ENCODE results near the gene TMEM200B.

DNA sequence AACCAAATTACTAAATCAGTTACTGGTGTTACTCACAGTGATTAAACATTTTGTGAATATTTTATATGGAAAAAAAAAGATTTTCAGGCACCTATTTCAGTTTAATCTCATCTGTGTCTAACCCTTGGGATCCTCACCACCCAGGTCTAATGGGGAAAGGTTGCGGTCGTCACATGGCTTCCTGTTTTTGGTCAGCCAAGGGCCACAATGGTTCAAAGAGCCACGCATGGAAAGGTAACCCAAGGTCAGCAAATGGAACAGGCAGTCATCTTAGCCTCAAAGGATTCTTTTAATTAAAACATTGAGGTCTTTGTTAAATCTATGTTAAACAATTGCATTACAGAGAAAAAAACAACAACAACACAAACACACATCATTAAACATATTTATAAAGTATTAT is 36.1 kb upstream of the TMEM200B start:
- no peak for TF ChIP-seq POLR2AphosphoS5 (IDR thresholded peaks at IDR 0.05; ENCODE audit: low read depth)
- TF ChIP-seq, protein P1, sequence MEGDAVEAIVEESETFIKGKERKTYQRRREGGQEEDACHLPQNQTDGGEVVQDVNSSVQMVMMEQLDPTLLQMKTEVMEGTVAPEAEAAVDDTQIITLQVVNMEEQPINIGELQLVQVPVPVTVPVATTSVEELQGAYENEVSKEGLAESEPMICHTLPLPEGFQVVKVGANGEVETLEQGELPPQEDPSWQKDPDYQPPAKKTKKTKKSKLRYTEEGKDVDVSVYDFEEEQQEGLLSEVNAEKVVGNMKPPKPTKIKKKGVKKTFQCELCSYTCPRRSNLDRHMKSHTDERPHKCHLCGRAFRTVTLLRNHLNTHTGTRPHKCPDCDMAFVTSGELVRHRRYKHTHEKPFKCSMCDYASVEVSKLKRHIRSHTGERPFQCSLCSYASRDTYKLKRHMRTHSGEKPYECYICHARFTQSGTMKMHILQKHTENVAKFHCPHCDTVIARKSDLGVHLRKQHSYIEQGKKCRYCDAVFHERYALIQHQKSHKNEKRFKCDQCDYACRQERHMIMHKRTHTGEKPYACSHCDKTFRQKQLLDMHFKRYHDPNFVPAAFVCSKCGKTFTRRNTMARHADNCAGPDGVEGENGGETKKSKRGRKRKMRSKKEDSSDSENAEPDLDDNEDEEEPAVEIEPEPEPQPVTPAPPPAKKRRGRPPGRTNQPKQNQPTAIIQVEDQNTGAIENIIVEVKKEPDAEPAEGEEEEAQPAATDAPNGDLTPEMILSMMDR (conservative IDR thresholded peaks at IDR 0.05; ENCODE audit: low read depth in 2 of 2): no peak
- no peak for TF ChIP-seq EZH2phosphoT487 (IDR thresholded peaks at IDR 0.05; ENCODE audit: unreplicated experiment)
- no peak for TF ChIP-seq STAT1 (IDR thresholded peaks at IDR 0.05; ENCODE audit: unreplicated experiment)
- TF ChIP-seq, protein P2, sequence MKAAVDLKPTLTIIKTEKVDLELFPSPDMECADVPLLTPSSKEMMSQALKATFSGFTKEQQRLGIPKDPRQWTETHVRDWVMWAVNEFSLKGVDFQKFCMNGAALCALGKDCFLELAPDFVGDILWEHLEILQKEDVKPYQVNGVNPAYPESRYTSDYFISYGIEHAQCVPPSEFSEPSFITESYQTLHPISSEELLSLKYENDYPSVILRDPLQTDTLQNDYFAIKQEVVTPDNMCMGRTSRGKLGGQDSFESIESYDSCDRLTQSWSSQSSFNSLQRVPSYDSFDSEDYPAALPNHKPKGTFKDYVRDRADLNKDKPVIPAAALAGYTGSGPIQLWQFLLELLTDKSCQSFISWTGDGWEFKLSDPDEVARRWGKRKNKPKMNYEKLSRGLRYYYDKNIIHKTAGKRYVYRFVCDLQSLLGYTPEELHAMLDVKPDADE (IDR thresholded peaks at IDR 0.05): no peak
- no peak for TF ChIP-seq EZH2 (IDR thresholded peaks at IDR 0.05; ENCODE audit: low read depth, unreplicated experiment)
- TF ChIP-seq, protein P3, sequence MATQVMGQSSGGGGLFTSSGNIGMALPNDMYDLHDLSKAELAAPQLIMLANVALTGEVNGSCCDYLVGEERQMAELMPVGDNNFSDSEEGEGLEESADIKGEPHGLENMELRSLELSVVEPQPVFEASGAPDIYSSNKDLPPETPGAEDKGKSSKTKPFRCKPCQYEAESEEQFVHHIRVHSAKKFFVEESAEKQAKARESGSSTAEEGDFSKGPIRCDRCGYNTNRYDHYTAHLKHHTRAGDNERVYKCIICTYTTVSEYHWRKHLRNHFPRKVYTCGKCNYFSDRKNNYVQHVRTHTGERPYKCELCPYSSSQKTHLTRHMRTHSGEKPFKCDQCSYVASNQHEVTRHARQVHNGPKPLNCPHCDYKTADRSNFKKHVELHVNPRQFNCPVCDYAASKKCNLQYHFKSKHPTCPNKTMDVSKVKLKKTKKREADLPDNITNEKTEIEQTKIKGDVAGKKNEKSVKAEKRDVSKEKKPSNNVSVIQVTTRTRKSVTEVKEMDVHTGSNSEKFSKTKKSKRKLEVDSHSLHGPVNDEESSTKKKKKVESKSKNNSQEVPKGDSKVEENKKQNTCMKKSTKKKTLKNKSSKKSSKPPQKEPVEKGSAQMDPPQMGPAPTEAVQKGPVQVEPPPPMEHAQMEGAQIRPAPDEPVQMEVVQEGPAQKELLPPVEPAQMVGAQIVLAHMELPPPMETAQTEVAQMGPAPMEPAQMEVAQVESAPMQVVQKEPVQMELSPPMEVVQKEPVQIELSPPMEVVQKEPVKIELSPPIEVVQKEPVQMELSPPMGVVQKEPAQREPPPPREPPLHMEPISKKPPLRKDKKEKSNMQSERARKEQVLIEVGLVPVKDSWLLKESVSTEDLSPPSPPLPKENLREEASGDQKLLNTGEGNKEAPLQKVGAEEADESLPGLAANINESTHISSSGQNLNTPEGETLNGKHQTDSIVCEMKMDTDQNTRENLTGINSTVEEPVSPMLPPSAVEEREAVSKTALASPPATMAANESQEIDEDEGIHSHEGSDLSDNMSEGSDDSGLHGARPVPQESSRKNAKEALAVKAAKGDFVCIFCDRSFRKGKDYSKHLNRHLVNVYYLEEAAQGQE (IDR thresholded peaks at IDR 0.05; ENCODE audit: unreplicated experiment): no peak
- TF ChIP-seq CREB1 (CRISPR knock-in tag; IDR thresholded peaks at IDR 0.05; ENCODE audit: low read depth): no peak
- TF ChIP-seq, protein P4, sequence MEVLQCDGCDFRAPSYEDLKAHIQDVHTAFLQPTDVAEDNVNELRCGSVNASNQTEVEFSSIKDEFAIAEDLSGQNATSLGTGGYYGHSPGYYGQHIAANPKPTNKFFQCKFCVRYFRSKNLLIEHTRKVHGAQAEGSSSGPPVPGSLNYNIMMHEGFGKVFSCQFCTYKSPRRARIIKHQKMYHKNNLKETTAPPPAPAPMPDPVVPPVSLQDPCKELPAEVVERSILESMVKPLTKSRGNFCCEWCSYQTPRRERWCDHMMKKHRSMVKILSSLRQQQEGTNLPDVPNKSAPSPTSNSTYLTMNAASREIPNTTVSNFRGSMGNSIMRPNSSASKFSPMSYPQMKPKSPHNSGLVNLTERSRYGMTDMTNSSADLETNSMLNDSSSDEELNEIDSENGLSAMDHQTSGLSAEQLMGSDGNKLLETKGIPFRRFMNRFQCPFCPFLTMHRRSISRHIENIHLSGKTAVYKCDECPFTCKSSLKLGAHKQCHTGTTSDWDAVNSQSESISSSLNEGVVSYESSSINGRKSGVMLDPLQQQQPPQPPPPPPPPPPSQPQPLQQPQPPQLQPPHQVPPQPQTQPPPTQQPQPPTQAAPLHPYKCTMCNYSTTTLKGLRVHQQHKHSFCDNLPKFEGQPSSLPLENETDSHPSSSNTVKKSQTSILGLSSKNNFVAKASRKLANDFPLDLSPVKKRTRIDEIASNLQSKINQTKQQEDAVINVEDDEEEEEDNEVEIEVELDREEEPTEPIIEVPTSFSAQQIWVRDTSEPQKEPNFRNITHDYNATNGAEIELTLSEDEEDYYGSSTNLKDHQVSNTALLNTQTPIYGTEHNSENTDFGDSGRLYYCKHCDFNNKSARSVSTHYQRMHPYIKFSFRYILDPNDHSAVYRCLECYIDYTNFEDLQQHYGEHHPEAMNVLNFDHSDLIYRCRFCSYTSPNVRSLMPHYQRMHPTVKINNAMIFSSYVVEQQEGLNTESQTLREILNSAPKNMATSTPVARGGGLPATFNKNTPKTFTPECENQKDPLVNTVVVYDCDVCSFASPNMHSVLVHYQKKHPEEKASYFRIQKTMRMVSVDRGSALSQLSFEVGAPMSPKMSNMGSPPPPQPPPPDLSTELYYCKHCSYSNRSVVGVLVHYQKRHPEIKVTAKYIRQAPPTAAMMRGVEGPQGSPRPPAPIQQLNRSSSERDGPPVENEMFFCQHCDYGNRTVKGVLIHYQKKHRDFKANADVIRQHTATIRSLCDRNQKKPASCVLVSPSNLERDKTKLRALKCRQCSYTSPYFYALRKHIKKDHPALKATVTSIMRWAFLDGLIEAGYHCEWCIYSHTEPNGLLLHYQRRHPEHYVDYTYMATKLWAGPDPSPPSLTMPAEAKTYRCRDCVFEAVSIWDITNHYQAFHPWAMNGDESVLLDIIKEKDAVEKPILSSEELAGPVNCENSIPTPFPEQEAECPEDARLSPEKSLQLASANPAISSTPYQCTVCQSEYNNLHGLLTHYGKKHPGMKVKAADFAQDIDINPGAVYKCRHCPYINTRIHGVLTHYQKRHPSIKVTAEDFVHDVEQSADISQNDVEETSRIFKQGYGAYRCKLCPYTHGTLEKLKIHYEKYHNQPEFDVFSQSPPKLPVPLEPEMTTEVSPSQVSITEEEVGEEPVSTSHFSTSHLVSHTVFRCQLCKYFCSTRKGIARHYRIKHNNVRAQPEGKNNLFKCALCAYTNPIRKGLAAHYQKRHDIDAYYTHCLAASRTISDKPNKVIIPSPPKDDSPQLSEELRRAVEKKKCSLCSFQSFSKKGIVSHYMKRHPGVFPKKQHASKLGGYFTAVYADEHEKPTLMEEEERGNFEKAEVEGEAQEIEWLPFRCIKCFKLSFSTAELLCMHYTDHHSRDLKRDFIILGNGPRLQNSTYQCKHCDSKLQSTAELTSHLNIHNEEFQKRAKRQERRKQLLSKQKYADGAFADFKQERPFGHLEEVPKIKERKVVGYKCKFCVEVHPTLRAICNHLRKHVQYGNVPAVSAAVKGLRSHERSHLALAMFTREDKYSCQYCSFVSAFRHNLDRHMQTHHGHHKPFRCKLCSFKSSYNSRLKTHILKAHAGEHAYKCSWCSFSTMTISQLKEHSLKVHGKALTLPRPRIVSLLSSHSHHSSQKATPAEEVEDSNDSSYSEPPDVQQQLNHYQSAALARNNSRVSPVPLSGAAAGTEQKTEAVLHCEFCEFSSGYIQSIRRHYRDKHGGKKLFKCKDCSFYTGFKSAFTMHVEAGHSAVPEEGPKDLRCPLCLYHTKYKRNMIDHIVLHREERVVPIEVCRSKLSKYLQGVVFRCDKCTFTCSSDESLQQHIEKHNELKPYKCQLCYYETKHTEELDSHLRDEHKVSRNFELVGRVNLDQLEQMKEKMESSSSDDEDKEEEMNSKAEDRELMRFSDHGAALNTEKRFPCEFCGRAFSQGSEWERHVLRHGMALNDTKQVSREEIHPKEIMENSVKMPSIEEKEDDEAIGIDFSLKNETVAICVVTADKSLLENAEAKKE (CRISPR knock-in tag; IDR thresholded peaks at IDR 0.05): no peak
- TF ChIP-seq JUNB (IDR thresholded peaks at IDR 0.05; ENCODE audit: unreplicated experiment): no peak
- TF ChIP-seq NANOG (IDR thresholded peaks at IDR 0.05; ENCODE audit: borderline replicate concordance): no peak
- no peak for TF ChIP-seq ZNF114 (CRISPR knock-in tag; IDR thresholded peaks at IDR 0.05)
- no peak for TF ChIP-seq ZNF331 (CRISPR knock-in tag; IDR thresholded peaks at IDR 0.05; ENCODE audit: low read depth)

Data from GM23338 (cell line).